Nephron (organoid): ENCODE measurements around the gene JMJD4.
A peak's percentile ranks its signal among the peaks of the same experiment; 100 is the strongest.

ENCODE experiments used
- H3K27ac Mint-ChIP-seq, 3 experiments: 2 replicates each; pipeline ENCODE4 v1.8.0; 2020; ENCODE audit warnings: mixed read lengths in 3 of 3, mild to moderate bottlenecking in 2 of 3, moderate library complexity in 1 of 3
- H3K27me3 Mint-ChIP-seq: 2 replicates; pipeline ENCODE4 v1.8.0; 2021; ENCODE audit warnings: low read depth, mild to moderate bottlenecking, moderate library complexity, mixed read lengths
- H3K36me3 Mint-ChIP-seq: 2 replicates; pipeline ENCODE4 v1.8.0; 2020; ENCODE audit warnings: low read depth, mixed read lengths
- H3K4me1 Mint-ChIP-seq: 2 replicates; pipeline ENCODE4 v1.8.0; 2020; ENCODE audit warnings: mixed read lengths
- H3K4me3 Mint-ChIP-seq, 3 experiments: 2 replicates each; pipeline ENCODE4 v1.8.0; 2020; ENCODE audit warnings: mild to moderate bottlenecking in 3 of 3, mixed read lengths in 3 of 3, moderate library complexity in 2 of 3
- H3K9me3 Mint-ChIP-seq: 2 replicates; pipeline ENCODE4 v1.8.0; 2020; ENCODE audit warnings: mixed read lengths
- TF ChIP-seq, protein P1 (sequence below), 3 experiments: fragments of 200-600 bp; sonication (generic); IDR thresholded peaks; one replicate each; pipeline ENCODE4 v1.5.0; 2021; ENCODE audit warnings: antibody characterized with exemption in 3 of 3; ENCODE audit not compliant: unreplicated experiment in 3 of 3

Gene JMJD4

GRCh38 chr1:227770812-227771211 is 35.7 kb upstream of the JMJD4 start:
- Mint-ChIP-seq H3K4me3 (no peak overlapping the region), H3K9me3 (no peaks in the 10 kb centered on the region), H3K4me1 (peaks cover 23% of the 10 kb centered on the region), H3K27ac (no peak overlapping the region), H3K36me3 (peaks cover 37% of the 10 kb centered on the region), H3K27me3 (no peaks in the 10 kb centered on the region)
- TF ChIP-seq, protein P1, sequence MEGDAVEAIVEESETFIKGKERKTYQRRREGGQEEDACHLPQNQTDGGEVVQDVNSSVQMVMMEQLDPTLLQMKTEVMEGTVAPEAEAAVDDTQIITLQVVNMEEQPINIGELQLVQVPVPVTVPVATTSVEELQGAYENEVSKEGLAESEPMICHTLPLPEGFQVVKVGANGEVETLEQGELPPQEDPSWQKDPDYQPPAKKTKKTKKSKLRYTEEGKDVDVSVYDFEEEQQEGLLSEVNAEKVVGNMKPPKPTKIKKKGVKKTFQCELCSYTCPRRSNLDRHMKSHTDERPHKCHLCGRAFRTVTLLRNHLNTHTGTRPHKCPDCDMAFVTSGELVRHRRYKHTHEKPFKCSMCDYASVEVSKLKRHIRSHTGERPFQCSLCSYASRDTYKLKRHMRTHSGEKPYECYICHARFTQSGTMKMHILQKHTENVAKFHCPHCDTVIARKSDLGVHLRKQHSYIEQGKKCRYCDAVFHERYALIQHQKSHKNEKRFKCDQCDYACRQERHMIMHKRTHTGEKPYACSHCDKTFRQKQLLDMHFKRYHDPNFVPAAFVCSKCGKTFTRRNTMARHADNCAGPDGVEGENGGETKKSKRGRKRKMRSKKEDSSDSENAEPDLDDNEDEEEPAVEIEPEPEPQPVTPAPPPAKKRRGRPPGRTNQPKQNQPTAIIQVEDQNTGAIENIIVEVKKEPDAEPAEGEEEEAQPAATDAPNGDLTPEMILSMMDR (IDR thresholded peaks at IDR 0.05; ENCODE audit: unreplicated experiment in 3 of 3): no peak

GRCh38 chr1:227769936-227770494 is 34.9 kb upstream of the JMJD4 start:
- Mint-ChIP-seq H3K9me3 (no peaks in the 10 kb centered on the region), H3K27ac (peak overlapping the region in 1 of 3 experiments; percentile 32), H3K4me3 (no peak overlapping the region), H3K27me3 (no peaks in the 10 kb centered on the region), H3K4me1 (peaks cover 18% of the 10 kb centered on the region), H3K36me3 (peaks cover 37% of the 10 kb centered on the region)
- TF ChIP-seq, protein P1 (IDR thresholded peaks at IDR 0.05; ENCODE audit: unreplicated experiment in 3 of 3): no peak

GRCh38 chr1:227769047-227769935 is 34.2 kb upstream of the JMJD4 start:
- no peaks in the 10 kb centered on the region for H3K9me3 Mint-ChIP-seq
- peaks cover 39% of the 10 kb centered on the region for H3K36me3 Mint-ChIP-seq
- no peak overlapping the region for H3K4me3 Mint-ChIP-seq
- peaks cover 11% of the 10 kb centered on the region for H3K4me1 Mint-ChIP-seq
- H3K27ac Mint-ChIP-seq: peak overlapping the region in 1 of 3 experiments; percentile 32
- TF ChIP-seq, protein P1 (IDR thresholded peaks at IDR 0.05; ENCODE audit: unreplicated experiment in 3 of 3): no peak
- H3K27me3 Mint-ChIP-seq: no peaks in the 10 kb centered on the region

GRCh38 chr1:227768640-227769039 is 33.5 kb upstream of the JMJD4 start:
- TF ChIP-seq, protein P1 (IDR thresholded peaks at IDR 0.05; ENCODE audit: unreplicated experiment in 3 of 3): no peak
- no peaks in the 10 kb centered on the region for H3K9me3 Mint-ChIP-seq
- H3K4me3 Mint-ChIP-seq: no peak overlapping the region
- no peak overlapping the region for H3K27ac Mint-ChIP-seq
- no peaks in the 10 kb centered on the region for H3K27me3 Mint-ChIP-seq
- peaks cover 44% of the 10 kb centered on the region for H3K36me3 Mint-ChIP-seq
- H3K4me1 Mint-ChIP-seq: peaks cover 6% of the 10 kb centered on the region

DNA sequence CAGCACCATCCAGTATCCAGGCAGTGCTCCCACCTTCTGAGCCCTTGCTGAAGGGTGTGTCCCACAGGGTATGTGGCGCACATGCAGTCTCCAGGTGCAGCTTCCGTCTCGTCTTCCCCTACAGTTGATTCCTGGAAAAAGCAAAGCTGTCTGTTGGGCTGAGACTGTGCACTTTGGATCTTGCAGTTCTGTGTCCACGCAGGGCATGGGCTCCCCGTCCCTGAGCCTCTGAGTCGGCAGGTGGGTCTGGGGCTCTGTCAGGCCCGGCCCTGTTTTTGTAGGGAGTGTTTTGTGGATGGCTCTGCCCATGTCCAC is 33.0 kb upstream of the JMJD4 start:
- TF ChIP-seq, protein P1 (IDR thresholded peaks at IDR 0.05; ENCODE audit: unreplicated experiment in 3 of 3): no peak
- Mint-ChIP-seq H3K27me3 (no peaks in the 10 kb centered on the region), H3K9me3 (no peaks in the 10 kb centered on the region), H3K4me1 (peaks cover 6% of the 10 kb centered on the region), H3K27ac (no peak overlapping the region), H3K4me3 (no peak overlapping the region), H3K36me3 (peaks cover 44% of the 10 kb centered on the region)
